ENCODE measurements around the gene CRK.
A peak's percentile ranks its signal among the peaks of the same experiment; 100 is the strongest.

Gene CRK

DNA sequence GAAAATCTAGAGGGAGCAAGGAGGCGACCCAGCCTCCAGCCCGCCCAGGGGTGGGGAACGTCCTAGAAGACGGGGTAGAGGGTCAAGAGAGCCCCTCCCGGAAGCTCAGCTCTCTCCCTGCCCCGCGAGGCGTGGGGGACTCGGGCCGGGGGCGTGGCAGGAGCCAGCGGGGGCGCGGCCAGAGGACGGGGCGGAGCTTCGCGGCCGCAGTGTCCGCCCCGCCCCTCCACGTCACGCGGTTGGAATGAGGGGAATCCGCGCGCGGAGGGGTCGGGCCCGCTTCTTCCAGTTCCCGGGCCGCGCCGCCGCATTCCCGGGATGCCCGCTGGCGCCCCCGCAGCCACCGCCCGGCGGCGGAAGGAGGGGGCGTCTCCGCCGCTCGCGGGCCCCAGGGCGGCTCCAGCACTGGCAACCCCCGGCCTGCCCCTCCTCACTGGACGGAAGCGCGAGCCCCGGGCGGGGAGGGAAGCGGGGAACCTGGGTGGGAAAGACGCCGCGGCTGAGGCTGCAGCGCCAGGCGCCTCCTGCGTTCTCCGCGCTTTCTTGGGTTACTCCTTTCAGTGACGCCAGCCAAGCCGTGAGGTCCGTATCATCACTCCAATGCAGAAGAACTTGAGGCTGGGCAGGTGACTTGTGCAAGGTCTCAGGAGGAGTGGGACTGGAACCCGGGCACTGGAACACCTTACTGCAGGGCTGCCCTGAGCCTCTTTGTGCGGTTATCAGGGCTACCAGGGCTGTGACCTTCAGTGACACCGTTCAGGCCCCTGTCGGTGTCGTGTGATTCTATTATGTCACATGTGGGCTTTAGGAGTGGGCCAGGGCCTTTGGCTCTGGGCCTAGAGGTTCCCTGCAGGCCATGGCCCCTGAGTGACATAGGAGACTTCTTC lies 32.1 kb upstream of the CRK start:
- Histone ChIP-seq H3K27ac (peak overlapping the region; percentile 92), H3K4me2 (peak overlapping the region; percentile 91), H3K4me1 (peaks cover 80% of the 10 kb centered on the region), H4K20me1 (peaks cover 44% of the 10 kb centered on the region), H3K9me3 (no peaks in the 10 kb centered on the region), H3K27me3 (peaks cover 10% of the 10 kb centered on the region; the same call in 1 of the 2 replicates), H3K36me3 (peaks cover 2% of the 10 kb centered on the region), H3K9ac (peak overlapping the region; percentile 84), H3K4me3 (peak overlapping the region; percentile 76)
- no peak for TF ChIP-seq Cebpa-rat (IDR thresholded peaks at IDR 0.05)

- Histone ChIP-seq H3K4me3 (peak overlapping the region; percentile 76), H3K4me2 (peak overlapping the region; percentile 91), H3K4me1 (peaks cover 68% of the 10 kb centered on the region)
Measured at GRCh38 chr17:1486802-1487695, 31.0 kb upstream of the CRK start.

DNA sequence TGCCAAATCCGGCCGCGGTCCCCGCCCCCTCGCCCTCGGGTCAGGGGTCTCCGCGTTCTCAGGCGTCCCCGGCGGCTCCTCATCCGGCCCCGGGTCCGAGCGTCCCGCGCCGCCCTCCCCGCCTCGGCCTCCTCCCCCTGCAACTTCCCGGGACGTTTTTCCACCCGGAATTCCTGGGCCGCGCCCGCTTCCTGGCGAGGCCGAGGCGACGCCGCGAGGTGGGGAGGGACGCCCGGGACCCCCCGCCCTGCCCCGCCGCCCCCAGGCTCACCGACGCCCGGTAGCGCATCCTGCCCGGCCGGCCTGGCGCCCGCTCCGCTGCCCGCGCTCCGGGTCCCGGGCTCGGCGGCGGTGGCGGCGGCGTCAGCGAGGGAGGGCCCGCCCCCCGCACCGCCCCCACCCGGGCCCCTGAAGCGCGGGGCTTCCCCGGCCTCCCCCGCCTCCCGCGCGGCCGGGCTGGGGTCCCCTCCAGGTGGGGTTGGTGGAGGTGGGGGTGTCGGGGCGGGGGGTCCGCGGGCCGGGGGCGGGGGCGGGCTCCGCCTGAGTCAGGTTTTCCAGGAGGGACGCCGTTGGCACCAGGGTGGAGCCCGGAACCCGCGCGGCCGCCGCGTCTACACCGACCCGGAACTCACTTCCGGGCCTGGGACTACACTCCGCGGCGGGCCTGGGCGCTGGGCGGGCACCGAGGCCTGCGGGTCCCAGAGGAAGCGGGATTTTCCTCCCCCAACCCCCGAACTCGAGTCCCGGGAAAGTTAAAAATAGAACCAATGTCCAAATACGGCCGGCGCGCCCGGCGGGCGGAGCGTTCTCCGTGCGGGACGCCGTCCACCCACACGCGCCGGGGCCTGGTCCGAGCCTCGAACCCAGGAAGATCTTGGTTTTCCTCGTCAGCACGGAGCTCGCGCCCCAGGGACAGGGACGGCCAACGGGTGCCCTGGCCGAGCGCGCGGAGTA lies 29.7 kb upstream of the CRK start:
- Histone ChIP-seq H3K4me2 (peak overlapping the region; percentile 98), H3K27me3 (no peaks in the 10 kb centered on the region), H3K9ac (peak overlapping the region; percentile 84), H3K4me3 (peak overlapping the region; percentile 76), H3K4me1 (peaks cover 62% of the 10 kb centered on the region), H4K20me1 (peaks cover 51% of the 10 kb centered on the region), H3K27ac (peak overlapping the region; percentile 92), H3K9me3 (no peaks in the 10 kb centered on the region), H3K36me3 (peaks cover 23% of the 10 kb centered on the region)
- TF ChIP-seq Cebpa-rat (IDR thresholded peaks at IDR 0.05): no peak

More at GRCh38 chr17:1486802-1487695, 31.0 kb upstream of the CRK start:
- H3K9me3 ChIP-seq: no peaks in the 10 kb centered on the region
- peak overlapping the region; percentile 92 for H3K27ac ChIP-seq
- peaks cover 9% of the 10 kb centered on the region for H3K36me3 ChIP-seq
- no peak for TF ChIP-seq Cebpa-rat (IDR thresholded peaks at IDR 0.05)
- peak overlapping the region; percentile 84 for H3K9ac ChIP-seq
- peaks cover 4% of the 10 kb centered on the region; the same call in 1 of the 2 replicates for H3K27me3 ChIP-seq
- peaks cover 38% of the 10 kb centered on the region for H4K20me1 ChIP-seq

DNA sequence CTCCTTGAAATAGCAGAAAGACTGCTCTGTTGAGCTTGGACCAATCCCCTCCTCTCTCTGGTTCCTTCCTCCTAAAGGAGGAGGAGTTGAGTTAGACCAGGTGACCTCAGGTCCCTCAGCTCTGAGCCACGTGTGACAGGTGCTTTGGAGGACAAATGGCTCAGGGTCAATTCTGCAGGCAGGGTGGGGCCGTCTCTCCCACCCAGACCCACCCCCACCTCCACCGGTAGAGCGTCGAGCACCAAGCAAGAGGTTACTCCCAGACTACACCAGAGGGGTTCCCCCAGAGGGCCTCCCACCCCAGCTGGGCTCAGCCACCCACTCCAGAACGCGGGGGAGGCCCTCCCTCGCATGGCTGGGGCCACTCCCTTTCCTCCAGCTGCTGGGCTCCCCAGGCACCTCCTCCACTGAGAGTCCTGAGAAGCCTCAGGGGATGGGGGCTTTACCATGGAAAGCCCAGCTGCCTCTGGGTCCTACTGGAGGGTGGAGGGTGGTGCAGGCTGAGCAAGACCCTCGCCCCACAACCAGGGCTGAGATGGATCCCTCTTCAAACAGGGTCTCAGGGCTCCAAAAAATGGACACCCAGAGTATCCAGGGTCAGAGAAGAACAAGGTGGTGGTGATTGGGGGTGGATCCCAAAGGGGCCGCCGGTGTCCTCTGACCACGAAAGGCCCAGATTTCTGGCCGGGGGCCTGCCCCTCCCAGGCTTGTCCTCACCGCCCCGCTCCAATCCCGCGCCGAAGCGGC lies 28.8 kb upstream of the CRK start:
- H3K27ac ChIP-seq: peak overlapping the region; percentile 85

DNA sequence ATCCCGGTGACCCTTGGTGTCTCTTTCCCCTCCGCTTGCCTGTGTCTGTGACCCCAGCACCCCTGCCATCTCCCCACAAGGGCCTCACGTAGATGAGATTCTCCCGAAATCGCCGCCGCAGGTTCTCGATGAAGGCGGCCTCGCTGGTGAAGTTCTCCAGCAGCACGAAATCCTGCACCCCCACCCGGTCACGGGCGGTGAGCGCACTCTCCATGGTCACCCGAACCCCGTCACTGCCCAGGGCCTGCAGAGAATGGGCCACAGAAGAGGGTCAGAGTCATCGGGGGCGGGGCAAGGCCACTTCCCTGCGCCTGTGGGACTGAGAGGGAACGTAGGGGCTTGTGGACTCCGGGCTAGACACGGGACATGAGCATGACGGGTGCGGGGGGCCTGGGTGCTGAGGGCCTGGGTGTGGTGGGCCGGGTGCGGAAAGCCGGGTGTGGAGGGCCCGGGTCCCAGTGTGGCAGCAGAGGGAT lies 28.1 kb upstream of the CRK start:
- Histone ChIP-seq H3K36me3 (peaks cover 34% of the 10 kb centered on the region), H3K27me3 (no peaks in the 10 kb centered on the region), H4K20me1 (peaks cover 40% of the 10 kb centered on the region), H3K9ac (no peak overlapping the region), H3K4me2 (peak overlapping the region; percentile 98), H3K4me1 (peaks cover 46% of the 10 kb centered on the region), H3K27ac (no peak overlapping the region), H3K4me3 (no peak overlapping the region), H3K9me3 (no peaks in the 10 kb centered on the region)
- no peak for TF ChIP-seq Cebpa-rat (IDR thresholded peaks at IDR 0.05)

More for the DNA sequence above, 28.8 kb upstream of the CRK start:
- Histone ChIP-seq H3K4me1 (peaks cover 53% of the 10 kb centered on the region), H3K9ac (peak overlapping the region; percentile 78), H3K9me3 (no peaks in the 10 kb centered on the region), H3K4me3 (peak overlapping the region; percentile 76), H3K36me3 (peaks cover 29% of the 10 kb centered on the region), H3K4me2 (peak overlapping the region; percentile 98), H4K20me1 (peaks cover 48% of the 10 kb centered on the region), H3K27me3 (no peaks in the 10 kb centered on the region)
- no peak for TF ChIP-seq Cebpa-rat (IDR thresholded peaks at IDR 0.05)

GRCh38 chr17:1482680-1483079 lies 26.6 kb upstream of the CRK start:
- peaks cover 42% of the 10 kb centered on the region for H4K20me1 ChIP-seq
- no peaks in the 10 kb centered on the region for H3K9me3 ChIP-seq
- H3K4me2 ChIP-seq: no peak overlapping the region
- peaks cover 48% of the 10 kb centered on the region for H3K36me3 ChIP-seq
- no peak overlapping the region for H3K9ac ChIP-seq
- H3K4me3 ChIP-seq: no peak overlapping the region
- no peaks in the 10 kb centered on the region for H3K27me3 ChIP-seq
- no peak for TF ChIP-seq Cebpa-rat (IDR thresholded peaks at IDR 0.05)
- H3K27ac ChIP-seq: no peak overlapping the region
- peaks cover 31% of the 10 kb centered on the region for H3K4me1 ChIP-seq

GRCh38 chr17:1481736-1482135 lies 25.7 kb upstream of the CRK start:
- H3K4me1 ChIP-seq: peaks cover 24% of the 10 kb centered on the region
- no peaks in the 10 kb centered on the region for H3K9me3 ChIP-seq
- H3K4me2 ChIP-seq: no peak overlapping the region
- H3K27me3 ChIP-seq: no peaks in the 10 kb centered on the region
- no peak overlapping the region for H3K27ac ChIP-seq
- no peak for TF ChIP-seq Cebpa-rat (IDR thresholded peaks at IDR 0.05)
- peaks cover 58% of the 10 kb centered on the region for H3K36me3 ChIP-seq
- H3K4me3 ChIP-seq: no peak overlapping the region
- H4K20me1 ChIP-seq: peaks cover 49% of the 10 kb centered on the region
- H3K9ac ChIP-seq: no peak overlapping the region

DNA sequence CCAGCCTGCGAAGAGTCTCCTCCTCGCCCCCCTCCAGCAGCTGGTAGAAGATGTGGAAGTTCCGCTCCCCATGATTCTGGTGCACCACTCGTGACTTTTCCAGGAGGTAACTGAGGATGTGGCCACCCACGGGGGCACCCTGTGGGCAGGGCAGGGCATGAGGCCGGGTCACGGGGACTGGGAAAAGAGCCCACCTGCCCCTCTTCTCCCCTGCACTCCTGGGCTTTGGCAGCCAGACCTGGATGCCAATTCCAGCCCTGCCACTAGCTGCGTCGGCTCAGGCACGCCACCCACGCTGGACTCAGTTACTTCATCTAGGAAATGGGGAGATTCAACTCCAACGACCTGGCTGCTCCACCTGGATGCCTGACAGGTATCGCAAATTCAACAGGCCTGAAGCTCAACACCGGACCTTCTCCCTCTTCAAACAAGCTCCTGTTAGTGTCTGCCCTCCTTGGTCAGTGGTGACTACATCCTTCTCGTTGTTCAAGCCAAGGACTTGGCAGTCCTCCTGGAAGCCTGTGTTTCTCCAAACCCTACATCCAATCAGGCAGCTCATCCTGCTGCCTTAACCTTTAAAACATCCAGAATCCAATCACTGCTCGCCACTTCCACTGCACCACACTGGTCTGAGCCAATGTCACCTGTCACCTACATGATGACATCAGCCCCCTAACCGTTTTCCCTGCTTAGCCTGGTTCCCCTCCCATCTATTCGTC lies 24.9 kb upstream of the CRK start:
- peaks cover 57% of the 10 kb centered on the region for H4K20me1 ChIP-seq
- peaks cover 16% of the 10 kb centered on the region for H3K4me1 ChIP-seq
- H3K9me3 ChIP-seq: no peaks in the 10 kb centered on the region
- H3K27ac ChIP-seq: no peak overlapping the region
- H3K4me3 ChIP-seq: no peak overlapping the region
- H3K36me3 ChIP-seq: peaks cover 66% of the 10 kb centered on the region
- H3K4me2 ChIP-seq: no peak overlapping the region
- no peak overlapping the region for H3K9ac ChIP-seq
- H3K27me3 ChIP-seq: no peaks in the 10 kb centered on the region
- no peak for TF ChIP-seq Cebpa-rat (IDR thresholded peaks at IDR 0.05)
